Spleen (tissue), 7 donors: ENCODE measurements around the gene ZC3H4.

Source experiments
- POLR2A ChIP-seq, 3 donors: fragments of 450-650 bp; IDR thresholded peaks; one replicate each; pipeline ENCODE4 v1.5.1; 2017; ENCODE audit warnings: antibody characterized with exemption in 3 of 3, mild to moderate bottlenecking in 1 of 3
- POLR2AphosphoS5 ChIP-seq, 3 donors: sonication (generic); formaldehyde crosslinking; IDR thresholded peaks; one replicate each; pipeline ENCODE4 v1.5.1; 2017; ENCODE audit warnings: antibody characterized with exemption in 3 of 3
- TF ChIP-seq, protein P1 (sequence below), 11 experiments: fragments of 200-600 bp in 7 of 11; fragments of 450-650 bp in 4 of 11; sonication (generic) in 4 of 11; IDR thresholded peaks in 8 of 11; conservative IDR thresholded peaks in 3 of 11; 1 replicate in 7 of 11; 2 replicates in 4 of 11; pipeline versions ENCODE4 v1.4.0 to v1.8.0; 2016 to 2021; ENCODE audit warnings: antibody characterized with exemption in 11 of 11, inconsistent platforms in 4 of 11, mild to moderate bottlenecking in 1 of 11
- donor health status: DM: no; HTN: no; CAD: no; lungs with moderate emphysema.
- donor health status: DM: no; HTN: no; CAD: no.
- donor health status: DM: no; HTN: no; CAD: no.

DNA sequence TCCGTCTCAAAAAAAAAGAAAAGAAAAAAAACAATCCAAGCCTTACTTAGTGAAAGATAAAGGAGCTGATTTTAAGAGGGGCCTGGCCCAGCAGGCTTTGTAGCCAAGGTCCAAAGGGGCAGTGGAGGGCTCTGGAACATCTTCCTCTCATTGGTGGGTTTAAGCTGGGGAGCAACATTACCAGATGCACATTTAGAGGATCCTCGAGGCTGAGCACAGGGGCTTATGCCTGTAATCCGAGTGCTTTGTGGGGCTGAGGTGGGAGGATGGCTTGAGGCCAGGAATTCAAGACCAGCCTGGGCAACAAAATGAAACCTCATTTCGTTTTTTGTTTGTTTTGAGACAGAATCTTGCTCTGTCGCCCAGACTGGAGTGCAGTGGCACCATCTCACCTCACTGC, 57.2 kb downstream of the ZC3H4 start:
- TF ChIP-seq POLR2A (IDR thresholded peaks at IDR 0.05) (no peak), POLR2AphosphoS5 (IDR thresholded peaks at IDR 0.05) (no peak)
- TF ChIP-seq, protein P1, sequence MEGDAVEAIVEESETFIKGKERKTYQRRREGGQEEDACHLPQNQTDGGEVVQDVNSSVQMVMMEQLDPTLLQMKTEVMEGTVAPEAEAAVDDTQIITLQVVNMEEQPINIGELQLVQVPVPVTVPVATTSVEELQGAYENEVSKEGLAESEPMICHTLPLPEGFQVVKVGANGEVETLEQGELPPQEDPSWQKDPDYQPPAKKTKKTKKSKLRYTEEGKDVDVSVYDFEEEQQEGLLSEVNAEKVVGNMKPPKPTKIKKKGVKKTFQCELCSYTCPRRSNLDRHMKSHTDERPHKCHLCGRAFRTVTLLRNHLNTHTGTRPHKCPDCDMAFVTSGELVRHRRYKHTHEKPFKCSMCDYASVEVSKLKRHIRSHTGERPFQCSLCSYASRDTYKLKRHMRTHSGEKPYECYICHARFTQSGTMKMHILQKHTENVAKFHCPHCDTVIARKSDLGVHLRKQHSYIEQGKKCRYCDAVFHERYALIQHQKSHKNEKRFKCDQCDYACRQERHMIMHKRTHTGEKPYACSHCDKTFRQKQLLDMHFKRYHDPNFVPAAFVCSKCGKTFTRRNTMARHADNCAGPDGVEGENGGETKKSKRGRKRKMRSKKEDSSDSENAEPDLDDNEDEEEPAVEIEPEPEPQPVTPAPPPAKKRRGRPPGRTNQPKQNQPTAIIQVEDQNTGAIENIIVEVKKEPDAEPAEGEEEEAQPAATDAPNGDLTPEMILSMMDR (IDR thresholded peaks at IDR 0.05 in 8 of 11, conservative IDR thresholded peaks at IDR 0.05 in 3 of 11): no peak
